ENCODE measurements around the gene SPRTN. TPM values are rescaled to one million over a fixed set of nuclear protein-coding genes. Genes with fewer than 3 reads are reported as not detected.

The SPRTN gene
- total RNA-seq, 4 donors from 2014 or later: 12.1 to 33.4 (median 16.7) TPM

DNA sequence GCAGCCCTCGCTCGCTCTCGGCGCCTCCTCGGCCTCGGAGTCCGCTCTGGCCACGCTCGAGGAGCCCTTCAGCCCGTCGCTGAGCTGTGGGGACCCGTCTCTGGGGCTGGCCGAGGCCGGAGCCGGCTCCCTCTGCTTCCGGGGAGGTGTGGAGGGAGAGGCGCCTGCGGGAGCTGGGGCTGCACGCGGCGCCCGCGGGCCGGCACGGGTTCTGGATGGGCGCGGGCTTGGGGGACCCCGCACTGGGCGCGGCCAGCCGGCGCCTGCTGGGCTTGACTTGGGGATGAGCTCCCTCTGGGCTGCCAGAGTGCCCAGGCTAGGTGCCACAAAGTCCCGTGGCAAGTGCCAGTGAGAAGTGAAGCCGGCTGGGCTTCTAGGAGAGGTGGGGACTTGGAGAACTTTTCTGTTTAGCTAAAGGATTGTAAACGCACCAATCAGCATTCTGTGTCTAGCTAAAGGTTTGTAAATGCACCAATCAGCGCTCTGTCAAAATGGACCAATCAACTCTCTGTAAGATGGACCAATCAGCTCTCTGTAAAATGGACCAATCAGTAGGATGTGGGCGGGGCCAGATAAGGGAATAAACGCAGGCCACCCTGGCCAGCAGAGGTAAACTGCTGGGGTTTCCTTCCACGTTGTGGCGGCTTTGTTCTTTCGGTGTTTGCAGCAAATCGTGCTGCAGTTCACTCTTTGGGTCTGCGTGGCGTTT, 20.6 kb upstream of the SPRTN start:
- peaks cover 0 to 11% (median 0%) of the 10 kb centered on the region in 3 donors for H3K36me3 ChIP-seq
- no peaks in the 10 kb centered on the region for H3K9me3 ChIP-seq
- 95 to 96% methylated on average over 34 to 44 of the region's 44 CpGs for WGBS, 2 donors
- no peak overlapping the region for H3K4me3 ChIP-seq
- no peak overlapping the region for H3K27ac ChIP-seq
- TF ChIP-seq POLR2A (IDR thresholded peaks at IDR 0.05) (no peak), EP300 (IDR thresholded peaks at IDR 0.05) (no peak)
- TF ChIP-seq, protein P1, sequence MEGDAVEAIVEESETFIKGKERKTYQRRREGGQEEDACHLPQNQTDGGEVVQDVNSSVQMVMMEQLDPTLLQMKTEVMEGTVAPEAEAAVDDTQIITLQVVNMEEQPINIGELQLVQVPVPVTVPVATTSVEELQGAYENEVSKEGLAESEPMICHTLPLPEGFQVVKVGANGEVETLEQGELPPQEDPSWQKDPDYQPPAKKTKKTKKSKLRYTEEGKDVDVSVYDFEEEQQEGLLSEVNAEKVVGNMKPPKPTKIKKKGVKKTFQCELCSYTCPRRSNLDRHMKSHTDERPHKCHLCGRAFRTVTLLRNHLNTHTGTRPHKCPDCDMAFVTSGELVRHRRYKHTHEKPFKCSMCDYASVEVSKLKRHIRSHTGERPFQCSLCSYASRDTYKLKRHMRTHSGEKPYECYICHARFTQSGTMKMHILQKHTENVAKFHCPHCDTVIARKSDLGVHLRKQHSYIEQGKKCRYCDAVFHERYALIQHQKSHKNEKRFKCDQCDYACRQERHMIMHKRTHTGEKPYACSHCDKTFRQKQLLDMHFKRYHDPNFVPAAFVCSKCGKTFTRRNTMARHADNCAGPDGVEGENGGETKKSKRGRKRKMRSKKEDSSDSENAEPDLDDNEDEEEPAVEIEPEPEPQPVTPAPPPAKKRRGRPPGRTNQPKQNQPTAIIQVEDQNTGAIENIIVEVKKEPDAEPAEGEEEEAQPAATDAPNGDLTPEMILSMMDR (IDR thresholded peaks at IDR 0.05): no peak
- H3K27me3 ChIP-seq: no peaks in the 10 kb centered on the region
- H3K4me1 ChIP-seq: no peaks in the 10 kb centered on the region
- no peak for DNase-seq (ENCODE audit: low spot score in 2 of 2)

- no peak for TF ChIP-seq POLR2A (IDR thresholded peaks at IDR 0.05)
- TF ChIP-seq EP300 (IDR thresholded peaks at IDR 0.05): no peak
- H3K4me1 ChIP-seq: no peaks in the 10 kb centered on the region
- DNase-seq (ENCODE audit: low spot score in 2 of 2): no peak
- H3K36me3 ChIP-seq: peaks cover 0 to 11% (median 0%) of the 10 kb centered on the region in 3 donors
- no peaks in the 10 kb centered on the region for H3K9me3 ChIP-seq
- H3K27ac ChIP-seq: no peak overlapping the region
- no peaks in the 10 kb centered on the region for H3K27me3 ChIP-seq
- no peak overlapping the region for H3K4me3 ChIP-seq
- WGBS, 2 donors: 96% methylated on average over 15 of the region's 15 CpGs
Observed at GRCh38 chr1:231318015-231318355, 20.1 kb upstream of the SPRTN start.

DNA sequence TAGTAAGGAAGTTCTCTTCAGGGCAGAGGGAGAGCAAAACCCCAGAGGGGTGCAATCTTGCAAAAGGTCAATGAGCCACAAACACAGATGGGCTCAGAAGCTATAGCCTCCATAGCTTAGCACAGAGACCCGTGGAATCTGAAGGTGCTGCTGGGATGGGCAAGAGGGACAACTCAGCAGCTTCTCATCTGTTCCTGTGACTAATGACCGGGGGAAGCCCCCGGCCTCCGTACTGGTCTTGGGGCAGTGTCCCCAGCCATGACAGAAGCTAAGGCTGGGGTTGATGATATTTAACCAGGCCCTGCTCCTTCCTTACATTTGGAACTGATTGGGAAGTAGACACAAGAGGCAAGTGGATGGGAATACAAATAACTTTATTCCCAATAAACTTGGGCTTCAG, 19.5 kb upstream of the SPRTN start:
- WGBS, 2 donors: 79 to 82% methylated on average over 4 of the region's 4 CpGs

GRCh38 chr1:231319080-231319479, 19.0 kb upstream of the SPRTN start:
- WGBS, 2 donors: 93% methylated on average over 9 of the region's 9 CpGs
- H3K4me3 ChIP-seq: no peak overlapping the region
- H3K36me3 ChIP-seq: peaks cover 0 to 11% (median 0%) of the 10 kb centered on the region in 3 donors
- TF ChIP-seq POLR2A (IDR thresholded peaks at IDR 0.05) (no peak), EP300 (IDR thresholded peaks at IDR 0.05) (no peak)
- TF ChIP-seq, protein P1 (IDR thresholded peaks at IDR 0.05): no peak
- H3K27me3 ChIP-seq: no peaks in the 10 kb centered on the region
- H3K27ac ChIP-seq: no peak overlapping the region
- no peak for DNase-seq (ENCODE audit: low spot score in 2 of 2)
- no peaks in the 10 kb centered on the region for H3K4me1 ChIP-seq
- H3K9me3 ChIP-seq: no peaks in the 10 kb centered on the region

More for the DNA sequence above, 19.5 kb upstream of the SPRTN start:
- no peak overlapping the region for H3K27ac ChIP-seq
- no peaks in the 10 kb centered on the region for H3K9me3 ChIP-seq
- peaks cover 0 to 11% (median 0%) of the 10 kb centered on the region in 3 donors for H3K36me3 ChIP-seq
- TF ChIP-seq EP300 (IDR thresholded peaks at IDR 0.05): no peak
- no peak for TF ChIP-seq POLR2A (IDR thresholded peaks at IDR 0.05)
- TF ChIP-seq, protein P1 (IDR thresholded peaks at IDR 0.05): no peak
- H3K27me3 ChIP-seq: no peaks in the 10 kb centered on the region
- no peak overlapping the region for H3K4me3 ChIP-seq
- no peak for DNase-seq (ENCODE audit: low spot score in 2 of 2)
- no peaks in the 10 kb centered on the region for H3K4me1 ChIP-seq

DNA sequence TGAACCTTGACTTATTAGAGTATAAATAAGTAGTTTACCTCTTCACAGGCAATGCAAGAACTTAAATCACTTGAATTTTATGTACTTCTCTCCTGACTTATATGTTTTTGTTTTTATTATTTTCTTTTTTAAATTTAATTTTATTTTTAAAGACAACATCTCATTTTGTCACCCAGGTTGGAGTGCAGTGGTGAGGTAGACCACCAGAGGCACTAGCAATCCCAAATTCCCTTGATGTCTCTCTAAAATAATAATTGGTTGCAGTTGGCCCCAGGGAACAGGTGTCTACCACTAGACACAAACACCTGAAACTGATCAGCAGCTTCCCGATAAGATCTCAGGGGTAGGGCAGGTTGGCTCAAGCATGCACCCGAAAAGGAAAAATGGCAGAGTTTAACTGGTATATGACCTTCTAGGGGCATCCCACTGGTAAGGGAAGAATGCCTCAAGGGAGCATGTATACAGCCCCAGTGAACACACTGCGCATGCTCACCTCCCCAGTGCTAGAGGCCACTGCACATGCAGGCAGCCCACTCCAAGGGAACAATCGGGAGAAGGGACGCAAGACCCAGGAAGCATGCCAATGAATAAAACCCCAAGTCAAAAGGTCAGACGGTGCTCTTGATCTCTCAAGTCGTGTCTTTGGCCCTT, 15.1 kb upstream of the SPRTN start:
- TF ChIP-seq, protein P1 (IDR thresholded peaks at IDR 0.05): no peak
- no peak for TF ChIP-seq POLR2A (IDR thresholded peaks at IDR 0.05)
- TF ChIP-seq EP300 (IDR thresholded peaks at IDR 0.05): no peak
- H3K27me3 ChIP-seq: no peaks in the 10 kb centered on the region
- DNase-seq (ENCODE audit: low spot score in 2 of 2): no peak
- H3K4me3 ChIP-seq: no peak overlapping the region
- peaks cover 0 to 11% (median 0%) of the 10 kb centered on the region in 3 donors for H3K36me3 ChIP-seq
- H3K27ac ChIP-seq: no peak overlapping the region
- WGBS, 2 donors: 73 to 77% methylated on average over 7 of the region's 7 CpGs
- H3K9me3 ChIP-seq: no peaks in the 10 kb centered on the region
- H3K4me1 ChIP-seq: no peaks in the 10 kb centered on the region

Data from tibial nerve (tissue), 4 donors.